ENCODE measurements around the gene CSF1.

- TF ChIP-seq EZH2phosphoT487 (IDR thresholded peaks at IDR 0.05; ENCODE audit: insufficient read depth, low read depth) (no peak), EZH2 (IDR thresholded peaks at IDR 0.05; ENCODE audit: insufficient read depth, poor library complexity, severe bottlenecking) (no peak)
Observed at GRCh38 chr1:109908836-109909235, 1.8 kb upstream of the CSF1 start.

Measured in GM23248 (cell line).